GM19193 (cell line): Measurements from ENCODE around the gene TBX2.

Experiments
- POLR2A ChIP-seq: IDR thresholded peaks from 4 replicates; pipeline ENCODE4 v1.6.1; 2011; ENCODE audit not compliant: insufficient read depth, insufficient read length; ENCODE audit errors: extremely low read depth

TBX2 gene

DNA sequence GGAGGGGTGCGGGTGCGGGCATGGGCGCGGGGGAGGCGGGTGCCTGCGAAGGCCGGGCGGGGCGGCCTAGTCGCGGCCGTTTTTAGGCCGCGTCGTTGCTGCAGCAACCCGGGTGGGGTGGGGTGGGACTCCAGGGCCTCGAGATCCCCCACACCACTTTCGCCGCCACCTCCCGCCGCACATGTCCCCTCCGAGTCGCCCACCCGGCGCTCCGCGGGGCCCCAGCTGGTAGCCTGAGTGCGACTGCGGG lies 11.3 kb downstream of the TBX2 start:
- TF ChIP-seq POLR2A, result no peak

- TF ChIP-seq POLR2A, result no peak
Observed at GRCh38 chr17:61411261-61412142, 11.9 kb downstream of the TBX2 start.

GRCh38 chr17:61412143-61412859 lies 12.7 kb downstream of the TBX2 start:
- no peak for TF ChIP-seq POLR2A

GRCh38 chr17:61412860-61413660 lies 13.4 kb downstream of the TBX2 start:
- TF ChIP-seq POLR2A, result no peak

GRCh38 chr17:61413661-61414126 lies 14.1 kb downstream of the TBX2 start:
- no peak for TF ChIP-seq POLR2A

GRCh38 chr17:61414141-61414935 lies 14.7 kb downstream of the TBX2 start:
- TF ChIP-seq POLR2A, result no peak

DNA sequence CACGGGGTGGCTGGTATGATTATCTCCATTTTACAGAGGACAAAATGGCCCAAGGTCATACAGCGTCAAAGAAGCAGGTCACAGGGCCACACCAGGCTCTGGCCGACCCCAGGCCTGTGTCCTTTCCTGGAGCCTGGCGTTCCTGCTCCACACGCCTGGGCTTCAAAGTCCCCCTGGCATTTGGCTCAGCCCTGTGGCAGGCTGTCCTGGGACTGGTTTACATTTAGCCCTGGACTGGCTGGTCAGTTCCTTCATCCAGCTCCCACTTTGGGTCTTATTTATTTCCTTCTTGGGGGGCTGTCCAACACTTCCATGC lies 15.3 kb downstream of the TBX2 start:
- TF ChIP-seq POLR2A, result no peak

DNA sequence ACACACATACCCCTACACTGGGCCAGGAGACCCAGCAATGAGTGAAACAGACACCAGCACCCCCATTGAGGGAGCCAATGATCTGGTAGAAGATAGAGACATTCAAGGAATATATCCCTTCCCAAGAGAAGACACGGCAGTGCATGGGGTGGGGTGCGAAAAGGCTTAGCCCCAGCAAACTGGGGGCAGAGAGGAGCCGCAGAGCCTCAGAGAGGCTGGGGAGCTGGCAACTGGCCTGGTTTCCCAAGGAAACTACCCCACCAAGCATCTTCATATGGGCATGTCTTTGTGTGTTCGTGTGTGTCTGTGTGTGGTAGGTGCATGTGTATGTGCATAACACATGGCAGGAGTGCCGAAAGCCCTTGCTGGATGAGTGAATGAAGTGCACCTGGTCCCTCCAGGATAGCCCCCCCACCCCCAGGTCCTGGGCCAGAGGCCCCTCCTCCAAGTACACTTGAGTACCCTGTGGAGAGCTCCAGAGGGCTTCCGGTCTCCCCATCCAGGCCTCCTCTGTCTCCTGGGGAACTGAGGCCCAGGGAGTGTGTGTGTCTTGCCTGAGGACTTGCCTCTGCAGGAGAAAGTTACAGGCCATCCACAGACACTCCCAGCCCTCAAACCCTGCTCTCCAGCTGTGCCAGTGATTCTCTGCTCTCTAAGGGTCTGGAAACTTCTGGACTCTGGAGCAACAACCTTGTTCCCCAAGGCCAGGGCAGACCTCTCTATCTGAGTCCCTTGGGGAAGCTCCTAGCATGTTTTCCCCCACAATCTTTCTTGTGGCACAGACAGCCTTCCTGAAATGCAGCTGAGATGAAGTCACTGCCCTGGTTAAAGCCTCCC lies 15.9 kb downstream of the TBX2 start:
- no peak for TF ChIP-seq POLR2A

DNA sequence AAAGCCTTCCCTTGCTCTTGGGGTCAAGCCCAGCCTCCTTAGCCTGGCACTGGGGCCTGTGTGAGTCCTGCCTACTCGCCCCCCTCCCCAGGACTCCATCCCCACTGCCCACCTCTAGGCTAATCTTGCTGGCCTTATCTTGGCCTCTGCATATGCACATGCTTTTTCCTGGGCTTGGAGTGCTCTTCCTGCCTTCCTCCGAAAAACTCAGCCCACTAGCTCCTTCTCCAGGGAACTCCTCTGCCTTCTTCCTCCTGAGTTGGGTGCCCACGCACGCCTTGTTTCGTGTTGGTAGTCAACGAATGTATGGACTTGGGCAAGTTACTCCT lies 16.5 kb downstream of the TBX2 start:
- no peak for TF ChIP-seq POLR2A

DNA sequence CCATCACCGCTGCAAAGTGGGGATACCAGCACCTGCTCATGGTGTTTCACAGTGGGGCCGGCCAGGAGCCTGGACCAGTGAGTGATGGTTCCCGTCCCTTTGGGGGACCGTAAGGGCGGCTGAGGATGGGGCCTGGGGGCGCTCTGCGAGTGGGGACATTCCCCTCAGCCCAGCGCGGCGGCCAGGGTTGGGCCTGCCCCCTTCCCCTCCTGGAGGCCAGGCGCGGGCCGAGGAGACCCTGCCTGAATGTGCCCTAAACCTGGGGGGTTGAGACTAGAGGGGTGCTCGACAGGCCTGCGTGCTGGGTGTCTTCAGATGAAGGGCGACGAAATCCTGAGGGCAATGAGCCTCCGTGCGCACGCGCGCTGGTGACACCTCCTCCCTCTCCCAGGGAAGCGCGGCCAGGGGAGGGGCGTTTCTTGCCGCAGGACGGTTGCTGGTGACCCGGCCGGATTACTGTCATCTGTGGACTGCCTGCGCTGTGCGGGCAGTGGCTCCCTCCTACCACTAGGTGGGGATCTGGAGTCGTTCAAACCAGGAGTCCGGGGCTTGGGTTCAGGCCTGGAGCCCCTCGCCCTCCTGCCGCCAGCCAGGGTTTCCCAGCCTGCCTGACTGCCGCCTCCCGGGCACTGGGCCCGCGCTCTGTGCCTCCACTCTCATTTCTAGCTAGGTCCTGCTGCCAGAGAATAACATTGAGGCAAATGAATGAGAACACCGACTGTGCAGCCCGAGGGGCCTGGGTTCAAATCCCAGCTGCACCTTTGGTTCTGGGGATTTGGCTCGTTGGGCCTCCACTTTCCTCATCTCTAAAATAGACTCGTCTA lies 17.1 kb downstream of the TBX2 start:
- TF ChIP-seq POLR2A, result no peak

DNA sequence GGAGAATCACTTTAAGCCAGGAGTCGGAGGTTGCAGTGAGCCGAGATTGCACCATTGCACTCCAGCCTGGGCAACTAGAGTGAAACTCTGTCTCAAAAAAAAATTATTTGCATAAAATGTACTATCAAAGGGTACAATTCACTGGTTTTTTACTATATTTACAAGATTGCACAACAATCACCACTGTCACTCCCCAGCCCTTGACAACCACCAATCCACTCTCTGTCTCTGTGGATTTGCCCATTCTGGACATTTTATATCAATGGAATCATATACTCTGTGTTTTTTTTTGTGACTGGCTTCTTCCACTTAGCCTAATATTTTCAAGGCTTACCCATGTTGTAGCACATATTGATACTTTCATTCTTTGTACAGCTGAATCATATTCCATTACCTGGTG lies 18.8 kb downstream of the TBX2 start:
- no peak for TF ChIP-seq POLR2A

- no peak for TF ChIP-seq POLR2A
Observed at GRCh38 chr17:61419496-61420046, 19.9 kb downstream of the TBX2 start.

GRCh38 chr17:61420052-61420451 lies 20.4 kb downstream of the TBX2 start:
- no peak for TF ChIP-seq POLR2A

DNA sequence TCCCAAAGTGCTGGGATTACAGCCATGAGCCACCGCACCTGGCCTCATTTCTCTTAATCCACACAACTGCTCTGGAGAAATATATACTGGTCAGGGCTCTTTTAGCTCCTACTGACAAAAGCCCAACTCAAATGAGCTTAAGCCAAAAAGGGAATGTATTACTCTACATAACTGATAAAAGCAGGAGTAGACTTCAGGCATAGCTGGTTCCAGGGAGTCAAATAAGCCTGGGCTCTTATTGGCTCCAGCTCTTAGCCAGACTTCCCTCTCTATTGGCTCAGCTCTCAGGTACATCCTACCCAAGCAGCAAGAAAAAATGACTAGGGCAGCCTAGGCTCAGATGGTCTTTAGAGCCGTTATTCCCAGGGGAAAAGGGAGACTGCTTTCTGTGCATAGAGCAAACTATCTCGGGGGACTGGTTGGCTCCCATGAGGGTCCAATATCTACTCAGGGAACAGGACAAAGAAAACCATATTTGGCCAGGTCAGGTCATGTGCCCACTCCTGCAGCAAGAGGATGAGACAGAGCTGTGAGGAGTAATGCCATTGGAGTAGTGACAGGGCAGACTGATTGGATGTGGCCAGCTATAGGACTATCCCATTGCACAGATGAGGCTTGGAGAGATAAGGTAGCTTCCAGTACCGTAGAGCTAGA lies 21.2 kb downstream of the TBX2 start:
- TF ChIP-seq POLR2A, result no peak
